Measurements from ENCODE around the gene CTBP1.
"Not testable (repeated sequence)": the region's sequence is repeated elsewhere in the genome, so short reads cannot be mapped to it uniquely, and the experiment has no call there.

CTBP1 gene

DNA sequence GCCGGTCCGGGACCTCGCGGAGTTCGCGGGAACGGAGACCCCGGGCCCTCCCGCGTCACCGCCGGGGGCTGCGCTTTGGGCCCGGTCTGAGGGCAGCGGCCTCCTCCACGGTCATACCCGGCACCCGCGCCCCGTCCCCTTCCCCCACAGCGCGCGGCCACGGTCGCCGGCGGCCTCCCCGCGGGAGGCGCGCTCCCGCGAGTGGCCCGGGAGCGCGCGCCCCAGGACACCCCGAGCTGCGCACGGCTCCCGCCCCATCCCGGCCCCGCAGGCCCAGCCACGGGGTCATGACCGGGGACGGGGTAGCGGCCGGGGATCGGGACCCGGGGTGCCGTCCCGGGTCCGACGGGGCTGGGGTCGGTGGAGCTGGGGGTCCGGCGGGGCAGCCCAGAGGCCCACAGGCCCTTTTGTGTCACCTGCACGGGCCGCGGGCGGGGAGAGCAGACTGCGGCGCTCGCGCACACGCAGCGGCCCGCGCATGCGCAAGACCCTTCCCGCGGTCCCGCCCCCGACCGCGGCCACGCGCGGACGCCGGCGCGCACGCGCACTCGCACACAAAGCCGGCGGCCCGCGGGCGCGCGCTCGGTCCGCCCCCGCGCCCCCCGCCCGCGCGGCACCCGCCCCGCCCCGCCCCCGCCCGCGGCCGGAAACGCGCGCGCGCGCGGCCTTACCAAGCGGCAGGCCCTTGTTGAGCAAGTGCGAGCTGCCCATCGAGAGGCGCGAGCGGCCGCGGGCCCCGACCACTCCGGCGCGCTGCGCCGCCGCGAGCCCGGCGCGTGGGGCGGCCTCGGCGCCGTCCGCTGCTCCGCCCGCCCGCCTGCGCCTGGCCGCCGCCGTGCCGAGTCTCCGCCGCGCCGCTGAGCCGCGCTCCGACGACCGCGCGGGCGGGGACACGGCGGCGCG is at the start of gene CTBP1:
CTBP1 (minus strand) TSS at position 886 of the 903 bp plus-strand sequence. CDS start 7,799 bp downstream, outside the sequence.
- DNase-seq, result peak; percentile 81 to 88

DNA sequence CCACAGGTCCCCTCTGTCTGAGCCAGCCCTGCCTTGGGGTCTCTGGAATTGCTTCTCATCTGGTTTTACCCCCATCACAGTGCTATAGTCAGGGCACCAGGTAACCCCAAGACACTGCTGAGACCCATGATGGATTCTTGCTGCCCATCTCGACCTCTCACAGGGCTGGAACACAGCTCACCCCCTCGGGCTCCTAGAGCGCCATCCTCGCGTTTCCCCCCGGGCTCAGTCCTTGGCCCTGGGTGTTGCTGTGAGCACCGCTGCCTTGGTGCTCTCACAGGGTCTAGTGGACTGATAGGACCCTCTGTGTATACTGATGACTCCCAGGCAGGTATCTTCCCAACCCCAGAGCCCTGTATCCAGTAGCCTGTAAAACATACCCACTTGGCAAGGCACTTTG is 49.5 kb upstream of the CTBP1 start:
- no peak for DNase-seq

GRCh38 chr4:1297456-1298325 is 48.8 kb upstream of the CTBP1 start:
- no peak for DNase-seq

GRCh38 chr4:1297023-1297395 is 48.1 kb upstream of the CTBP1 start:
- no peak for DNase-seq

DNA sequence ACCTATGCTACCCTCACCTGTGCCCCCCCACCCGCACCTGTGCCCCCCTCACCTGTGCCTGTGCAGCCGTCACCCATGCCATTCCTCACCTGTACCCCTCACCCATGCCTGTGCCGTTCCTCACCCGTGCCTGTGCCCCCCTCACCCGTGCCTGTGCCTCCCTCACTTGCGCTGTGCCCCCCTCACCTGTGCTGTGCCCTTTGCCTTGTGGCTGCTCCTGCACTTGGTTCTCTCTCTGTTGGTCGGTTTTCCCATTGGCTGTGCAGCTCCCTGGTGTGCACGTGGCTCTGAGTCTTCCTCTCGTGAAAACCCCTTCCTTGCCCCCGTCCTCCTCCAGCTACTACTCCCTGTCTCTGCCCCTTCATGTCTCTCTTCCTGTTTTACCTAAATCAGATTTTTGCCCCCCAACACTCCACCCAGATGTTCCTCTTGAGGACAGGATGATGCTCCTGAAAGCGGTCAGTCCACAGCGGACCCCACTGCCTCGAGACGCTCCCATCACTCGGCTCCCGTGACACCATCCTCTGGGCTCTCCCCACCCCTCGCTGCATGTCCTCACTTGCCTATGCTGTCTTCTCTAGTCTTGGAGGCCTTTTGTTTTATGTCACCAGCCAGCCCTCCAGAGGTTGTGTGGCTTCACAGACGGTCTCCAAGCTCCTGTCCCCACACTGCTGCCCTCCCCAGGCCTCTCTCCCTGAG is 47.5 kb upstream of the CTBP1 start:
- DNase-seq, result no peak

DNA sequence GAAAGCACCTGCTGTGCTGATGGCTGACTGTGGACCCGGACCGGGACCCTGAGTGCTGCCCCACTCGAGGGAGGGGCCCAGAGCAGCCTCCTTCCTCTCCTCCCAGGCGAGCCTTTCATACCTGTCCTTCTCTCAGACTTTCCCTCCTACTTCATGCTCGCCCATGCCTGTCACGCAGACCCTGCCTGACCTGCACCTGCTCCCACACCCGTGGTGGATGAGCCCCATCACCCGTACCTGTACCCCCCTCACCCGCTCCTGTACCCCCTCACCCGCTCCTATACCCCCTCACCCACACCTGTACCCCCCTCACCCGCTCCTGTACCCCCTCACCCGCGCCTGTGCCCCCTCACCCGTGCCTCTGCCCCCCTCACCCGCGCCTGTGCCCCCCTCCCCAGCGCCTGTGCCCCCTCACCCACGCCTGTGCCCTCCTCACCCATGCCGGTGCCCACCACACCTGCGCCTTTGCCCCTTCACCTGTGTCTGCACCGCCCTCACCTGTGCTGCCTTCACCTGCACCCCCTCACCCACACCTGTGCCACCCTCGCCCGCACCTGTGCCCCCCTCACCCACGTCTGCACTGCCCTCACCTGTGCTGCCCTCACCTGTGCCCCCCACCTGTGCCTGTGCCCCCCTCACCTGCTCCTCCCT is 46.6 kb upstream of the CTBP1 start:
- DNase-seq, result no peak

GRCh38 chr4:1294891-1295290 is 46.0 kb upstream of the CTBP1 start:
- DNase-seq, result no peak

DNA sequence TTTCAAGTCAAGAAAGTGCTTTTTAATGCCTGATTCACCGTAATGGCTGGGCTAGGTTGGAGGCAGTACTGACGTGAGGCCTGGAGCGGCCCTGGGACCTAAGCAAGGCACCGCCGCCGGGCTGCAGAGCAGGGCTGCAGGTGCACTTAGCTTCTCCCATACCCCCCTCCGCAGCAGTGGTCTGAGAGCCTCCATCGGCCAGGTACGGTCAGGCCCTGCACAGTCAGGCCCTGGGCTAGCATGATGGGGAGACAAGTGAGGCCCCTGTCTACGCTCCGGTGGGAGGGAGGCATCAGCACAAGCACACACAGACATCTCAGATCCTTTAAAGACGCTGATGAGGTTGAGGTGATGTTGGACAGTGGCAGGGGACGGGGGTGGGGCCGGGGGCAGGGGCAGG is 45.5 kb upstream of the CTBP1 start:
- no peak for DNase-seq

DNA sequence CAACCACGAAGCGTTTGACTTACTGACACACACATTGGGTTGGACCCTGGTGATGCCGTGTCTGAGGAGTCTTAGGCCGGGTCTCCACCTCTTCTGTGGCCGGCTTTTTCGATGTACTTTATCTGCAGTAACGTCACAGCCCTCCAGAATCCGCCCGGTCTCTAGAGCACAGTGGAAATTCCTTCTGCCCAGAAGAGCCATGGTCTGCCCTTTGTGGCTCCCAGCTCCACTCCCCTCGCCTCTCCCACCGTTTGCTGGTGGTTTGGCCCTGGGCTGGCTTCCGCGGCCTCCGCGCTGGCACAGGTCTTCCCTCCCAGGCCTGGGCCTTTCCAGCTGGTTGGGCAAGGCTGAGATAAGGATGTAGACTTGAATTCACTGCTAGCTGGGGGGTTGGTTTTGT is 45.1 kb upstream of the CTBP1 start:
- DNase-seq, result no peak

DNA sequence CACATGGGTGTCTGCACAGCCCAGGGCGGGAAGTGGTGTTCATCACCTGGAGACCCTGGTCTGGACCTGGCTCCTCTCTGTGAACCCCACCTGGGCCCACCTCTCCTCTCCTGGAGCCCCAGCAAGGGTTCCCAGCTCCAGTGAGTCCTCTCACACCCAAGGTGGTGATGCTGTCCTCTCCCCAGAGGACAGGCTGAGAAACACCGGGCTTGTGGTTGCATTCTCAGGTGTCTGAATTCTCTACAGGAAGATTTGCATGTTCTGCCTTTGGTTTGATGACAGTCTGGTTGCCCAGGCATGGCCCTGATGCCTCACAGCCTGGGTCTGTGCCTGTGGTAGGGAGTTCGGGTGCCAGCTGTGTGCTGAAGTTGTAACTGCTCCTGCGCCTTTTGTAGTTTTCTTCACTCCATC is 44.6 kb upstream of the CTBP1 start:
- no peak for DNase-seq

GRCh38 chr4:1292703-1293011 is 43.7 kb upstream of the CTBP1 start:
- not testable (repeated sequence) for DNase-seq

- no peak for DNase-seq
Observed at GRCh38 chr4:1291996-1292702, 43.2 kb upstream of the CTBP1 start.

- DNase-seq, result no peak
Observed at GRCh38 chr4:1291091-1291490, 42.2 kb upstream of the CTBP1 start.

DNA sequence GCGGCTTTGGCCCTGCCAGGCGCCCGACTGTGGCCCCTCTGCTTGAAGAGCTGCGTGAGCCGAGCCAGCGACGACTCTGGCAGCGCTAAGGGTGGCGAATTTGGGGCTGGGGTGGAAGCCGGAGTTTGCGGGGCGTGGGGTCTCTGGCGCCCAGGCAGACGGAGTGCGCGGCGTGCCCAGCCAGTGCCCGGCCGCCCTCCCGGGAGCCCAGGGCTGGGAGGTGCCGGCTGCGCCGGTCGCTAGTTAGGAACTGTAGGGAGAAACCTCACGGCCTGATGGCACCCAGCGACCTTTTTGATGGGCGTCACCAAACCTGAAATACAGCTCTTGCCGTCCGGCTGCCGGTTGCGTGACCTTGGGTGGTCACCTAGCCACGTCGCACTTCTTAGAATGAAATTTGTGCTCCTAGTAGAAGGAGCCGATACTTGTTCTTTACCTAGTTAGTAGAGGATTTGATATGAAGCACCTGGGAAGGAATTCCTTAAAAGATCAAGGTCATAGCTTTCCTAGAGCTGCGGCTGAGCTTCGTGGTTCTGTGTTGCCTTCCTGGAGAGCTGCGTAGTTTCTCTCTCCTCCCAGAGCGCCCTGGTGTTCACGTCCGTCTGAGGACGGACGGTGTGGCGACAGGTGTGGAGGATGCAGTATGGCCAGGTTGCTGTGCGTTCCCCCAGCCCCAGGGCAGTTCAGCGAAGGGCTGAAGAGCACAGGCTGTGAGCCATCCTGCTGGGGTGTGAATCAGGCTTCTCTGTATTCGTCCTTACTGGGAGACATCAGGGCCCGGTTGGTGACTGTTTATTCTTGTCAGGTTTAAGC is 41.4 kb upstream of the CTBP1 start:
- DNase-seq, result no peak

DNA sequence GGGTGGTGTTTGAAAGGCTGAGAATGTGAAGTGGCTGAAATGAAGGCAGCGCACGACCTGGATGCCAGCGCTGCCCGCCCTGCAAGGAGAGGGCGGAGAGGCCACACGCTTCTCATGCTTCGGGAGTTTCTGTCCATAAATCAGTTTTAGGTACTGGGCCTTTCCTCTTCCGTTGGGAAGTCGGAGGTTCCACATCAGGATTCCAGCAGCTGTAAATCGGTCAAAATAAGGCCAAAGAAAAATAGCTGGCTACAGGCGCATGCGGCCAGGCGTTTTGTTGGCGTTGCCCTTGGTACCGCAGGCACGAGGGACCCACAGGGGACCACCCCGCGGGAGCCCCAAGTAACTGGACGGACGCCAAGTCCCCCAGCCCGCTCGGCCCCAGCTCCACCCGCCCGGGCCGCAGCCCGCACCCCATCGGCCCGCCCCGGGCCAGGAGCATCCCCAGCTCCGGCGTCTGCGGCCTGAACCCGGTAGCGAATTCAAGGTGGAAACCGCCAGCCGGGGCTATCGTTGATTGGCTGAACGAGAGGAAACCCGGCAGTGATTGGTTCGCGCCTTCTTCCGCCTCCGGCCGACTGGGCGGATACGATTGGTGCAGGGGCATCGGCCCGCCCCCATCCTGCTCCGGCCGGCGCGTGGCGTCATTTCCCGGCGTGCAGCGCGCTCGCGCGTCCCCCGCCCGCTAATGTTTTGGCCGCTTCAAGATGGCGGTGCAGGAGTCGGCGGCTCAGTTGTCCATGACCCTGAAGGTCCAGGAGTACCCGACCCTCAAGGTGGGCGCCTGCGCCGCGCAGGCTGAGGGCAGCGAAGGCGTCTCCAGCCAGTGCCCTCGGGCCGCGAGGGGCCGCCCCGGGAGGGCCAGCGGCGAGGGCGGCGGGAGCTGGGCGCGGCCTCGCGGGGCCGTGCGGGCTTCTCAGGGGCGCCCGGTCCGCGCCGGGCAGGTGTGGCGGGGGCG is 40.6 kb upstream of the CTBP1 start, which contains the start of gene MAEA:
MAEA (plus strand) TSS at position 685 of the 958 bp plus-strand sequence; CDS start at position 708, 23 bp downstream.
- DNase-seq, result peak; percentile 96 to 97

DNA sequence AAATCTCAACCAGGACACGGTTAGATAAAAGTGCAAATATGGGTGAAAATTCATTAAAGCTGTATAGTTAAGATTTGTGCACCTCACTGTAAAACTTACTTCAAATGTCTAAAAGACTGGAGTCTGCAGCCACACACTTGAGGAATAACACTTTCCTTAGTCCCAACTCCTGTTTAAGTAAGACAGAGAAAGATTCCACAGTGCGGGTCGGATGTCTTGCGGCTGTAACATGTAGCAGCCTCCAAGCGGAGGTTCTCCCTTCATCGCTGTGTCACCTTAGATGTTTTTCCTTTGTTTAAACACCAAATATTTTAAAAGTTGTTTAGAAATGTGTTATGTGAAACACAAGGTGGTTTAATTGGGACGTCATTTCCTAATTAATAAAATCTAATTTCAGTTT is 39.9 kb upstream of the CTBP1 start:
- DNase-seq, result no peak

- DNase-seq, result peak; percentile 37 to 42
Observed at GRCh38 chr4:1285790-1286553, 37.0 kb upstream of the CTBP1 start.

DNA sequence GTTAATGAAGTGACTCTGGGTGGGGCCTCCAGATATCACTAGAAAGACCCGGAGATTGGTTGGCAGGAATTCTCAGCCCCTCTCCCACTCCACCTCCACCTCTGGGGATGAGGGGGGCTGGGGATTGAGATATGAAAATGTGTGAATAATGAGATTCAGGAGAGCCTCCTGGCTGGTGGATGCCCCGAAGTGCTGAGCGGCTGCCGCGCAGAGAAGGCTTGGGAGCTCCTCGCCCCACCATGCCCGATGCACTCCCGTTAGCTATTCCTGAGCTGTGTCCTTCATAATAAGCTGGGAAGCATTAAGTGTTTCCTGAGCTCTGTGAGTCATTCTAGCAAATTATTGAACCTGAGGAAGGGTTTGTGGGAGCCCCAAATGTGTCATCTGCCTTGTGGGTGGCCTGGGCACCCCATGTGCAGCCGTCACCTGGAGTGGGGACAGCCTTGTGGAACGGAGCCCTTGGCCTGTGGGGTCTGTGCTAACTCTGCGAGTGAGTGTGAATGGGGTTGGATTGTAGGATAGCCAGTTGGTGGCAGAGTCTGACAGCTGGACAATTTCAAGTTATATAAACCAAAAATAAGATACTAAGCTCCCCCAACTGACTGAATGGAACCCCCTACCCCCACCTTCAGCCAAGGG is 36.3 kb upstream of the CTBP1 start:
- no peak for DNase-seq

GRCh38 chr4:1283711-1284110 is 34.8 kb upstream of the CTBP1 start:
- DNase-seq, result no peak
